ENCODE data around the gene STK32A.

DNA sequence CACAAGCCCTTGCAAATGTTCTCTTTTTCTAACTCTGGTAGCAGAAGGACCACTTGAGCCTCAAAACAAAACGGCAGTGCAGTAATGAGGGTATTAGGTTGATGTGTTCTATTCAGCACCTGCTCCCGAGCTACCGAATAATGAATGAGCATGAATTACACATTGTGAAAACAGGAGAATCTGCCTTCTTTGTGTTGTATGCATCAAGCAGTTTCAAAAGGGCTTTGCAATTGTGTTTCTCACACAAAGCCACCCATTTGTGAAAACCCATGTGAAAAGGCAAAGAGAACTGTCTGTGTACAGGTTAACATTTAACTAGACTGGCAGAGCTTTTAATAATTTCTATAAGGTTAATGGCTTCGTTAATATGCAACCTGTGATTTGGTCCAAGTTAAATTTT is 97.8 kb downstream of the STK32A start:
- TF ChIP-seq CTCF (conservative IDR thresholded peaks at IDR 0.05) (no peak), ZFX (IDR thresholded peaks at IDR 0.05) (no peak)

Data from C4-2B (cell line).